Hepatocyte (in vitro differentiated cells): Measurements from ENCODE around the gene SLC2A13. TPM values are rescaled to one million over a fixed set of nuclear protein-coding genes. Genes with fewer than 3 reads are reported as not detected.

ENCODE experiments used
- DNase-seq: peaks from one replicate; pipeline ENCODE4 v3.0.0-alpha.2; 2016; ENCODE audit warnings: low spot score
- H2AFZ ChIP-seq: fragments of 200-600 bp; sonication (generic); 2 replicates; pipeline ENCODE4 v1.6.0; 2016; ENCODE audit warnings: antibody characterized with exemption, mild to moderate bottlenecking
- H3K27ac ChIP-seq: fragments of 200-600 bp; sonication (generic); 2 replicates; pipeline ENCODE4 v1.5.1; 2016; ENCODE audit warnings: mild to moderate bottlenecking
- H3K27me3 ChIP-seq: fragments of 200-600 bp; sonication (generic); 2 replicates; pipeline ENCODE4 v1.6.1; 2016
- H3K36me3 ChIP-seq: fragments of 200-600 bp; sonication (generic); replicated peaks from 2 replicates; pipeline ENCODE4 v1.5.1; 2016; ENCODE audit warnings: low read depth; ENCODE audit not compliant: insufficient read depth
- H3K4me1 ChIP-seq: fragments of 200-600 bp; sonication (generic); 2 replicates; pipeline ENCODE4 v1.5.1; 2016; ENCODE audit warnings: mild to moderate bottlenecking, moderate library complexity; ENCODE audit not compliant: insufficient read depth
- H3K4me2 ChIP-seq: fragments of 200-600 bp; sonication (generic); 2 replicates; pipeline ENCODE4 v1.6.0; 2016
- H3K4me3 ChIP-seq: fragments of 200-600 bp; sonication (generic); 2 replicates; pipeline ENCODE4 v1.5.1; 2016; ENCODE audit warnings: mild to moderate bottlenecking
- H3K79me2 ChIP-seq: fragments of 200-600 bp; sonication (generic); 2 replicates; pipeline ENCODE4 v1.6.0; 2017; ENCODE audit warnings: mild to moderate bottlenecking
- H3K9me2 ChIP-seq: fragments of 200-600 bp; sonication (generic); replicated peaks from 2 replicates; pipeline ENCODE4 v1.6.0; 2017; ENCODE audit warnings: mild to moderate bottlenecking; ENCODE audit not compliant: insufficient read depth
- H3K9me3 ChIP-seq: fragments of 200-600 bp; sonication (generic); 2 replicates; pipeline ENCODE4 v1.5.1; 2016; ENCODE audit warnings: low read depth, mild to moderate bottlenecking
- H4K20me1 ChIP-seq: fragments of 200-600 bp; sonication (generic); 2 replicates; pipeline ENCODE4 v1.6.0; 2016; ENCODE audit warnings: mild to moderate bottlenecking; ENCODE audit not compliant: insufficient read depth, poor library complexity, severe bottlenecking
- CTCF ChIP-seq: fragments of 200-600 bp; sonication (generic); IDR thresholded peaks from 2 replicates; pipeline ENCODE4 v1.5.1; 2016; ENCODE audit warnings: antibody characterized with exemption, mild to moderate bottlenecking; ENCODE audit not compliant: poor library complexity
- EZH2 ChIP-seq: fragments of 200-600 bp; sonication (generic); IDR thresholded peaks from 2 replicates; pipeline ENCODE4 v1.6.1; 2016; ENCODE audit warnings: antibody characterized with exemption, mild to moderate bottlenecking, borderline replicate concordance
- EZH2phosphoT487 ChIP-seq: fragments of 200-600 bp; sonication (generic); IDR thresholded peaks from one replicate; pipeline ENCODE4 v1.6.1; 2018; ENCODE audit warnings: antibody characterized with exemption, mild to moderate bottlenecking, low read depth, moderate library complexity; ENCODE audit not compliant: unreplicated experiment, severe bottlenecking
- WGBS: methylation state at CpG from one replicate; pipeline ENCODE4 v1.1.6; 2016; ENCODE audit warnings: low lambda C conversion rate; ENCODE audit errors: missing lambda C conversion rate; 5-methylcytosine and 5-hydroxymethylcytosine counted together
- polyA plus RNA-seq: library from polyadenylated mRNA; unstranded; fragments of >200 nt; fragmentation: Nextera tagmentation; extraction: Ambion mirVana; gene quantifications from 2 replicates; pipeline ENCODE4 v1.2.1, GENCODE V29; 2016
- total RNA-seq: library from RNA; depleted of rRNA; stranded (reverse); fragments of >200 nt; gene quantifications from 2 replicates; pipeline ENCODE4 v1.2.3, GENCODE V29; 2014

SLC2A13 gene
- total and polyA plus RNA-seq, 2 experiments from 2014 or later = 12.1 to 21.1 TPM

- no peaks in the 10 kb centered on the region for H3K4me1 ChIP-seq
- no peaks in the 10 kb centered on the region for H3K9me3 ChIP-seq
- H2AFZ ChIP-seq = no peak overlapping the region
- H3K36me3 ChIP-seq = no peaks in the 10 kb centered on the region
- 33% methylated on average over 2 of the region's 2 CpGs for WGBS
- no peaks in the 10 kb centered on the region for H3K27me3 ChIP-seq
- H3K79me2 ChIP-seq = no peaks in the 10 kb centered on the region
- no peaks in the 10 kb centered on the region for H3K9me2 ChIP-seq
- no peak overlapping the region for H3K4me2 ChIP-seq
- no peak overlapping the region for H3K4me3 ChIP-seq
- no peak for TF ChIP-seq CTCF
- no peak for TF ChIP-seq EZH2
- no peak for TF ChIP-seq EZH2phosphoT487
- DNase-seq = no peak
- no peak overlapping the region for H3K27ac ChIP-seq
- no peaks in the 10 kb centered on the region for H4K20me1 ChIP-seq
Measured at GRCh38 chr12:40034712-40035111, 71.2 kb downstream of the SLC2A13 start.

GRCh38 chr12:40034156-40034555, 71.7 kb downstream of the SLC2A13 start:
- no peak for TF ChIP-seq EZH2
- TF ChIP-seq EZH2phosphoT487 = no peak
- no peak for TF ChIP-seq CTCF
- H2AFZ ChIP-seq = no peak overlapping the region
- DNase-seq = no peak
- H3K4me1 ChIP-seq = no peaks in the 10 kb centered on the region
- no peak overlapping the region for H3K27ac ChIP-seq
- no peaks in the 10 kb centered on the region for H3K9me3 ChIP-seq
- no peaks in the 10 kb centered on the region for H3K36me3 ChIP-seq
- no peaks in the 10 kb centered on the region for H3K27me3 ChIP-seq
- no peak overlapping the region for H3K4me3 ChIP-seq
- H3K9me2 ChIP-seq = no peaks in the 10 kb centered on the region
- no peaks in the 10 kb centered on the region for H4K20me1 ChIP-seq
- no peaks in the 10 kb centered on the region for H3K79me2 ChIP-seq
- H3K4me2 ChIP-seq = no peak overlapping the region

- no peaks in the 10 kb centered on the region for H4K20me1 ChIP-seq
- H3K4me2 ChIP-seq = peak overlapping the region; percentile 36
- H3K36me3 ChIP-seq = no peaks in the 10 kb centered on the region
- DNase-seq = no peak
- no peak overlapping the region for H3K4me3 ChIP-seq
- H3K9me3 ChIP-seq = no peaks in the 10 kb centered on the region
- no peak overlapping the region for H2AFZ ChIP-seq
- H3K27me3 ChIP-seq = no peaks in the 10 kb centered on the region
- H3K4me1 ChIP-seq = no peaks in the 10 kb centered on the region
- H3K9me2 ChIP-seq = no peaks in the 10 kb centered on the region
- no peak for TF ChIP-seq CTCF
- no peak for TF ChIP-seq EZH2
- TF ChIP-seq EZH2phosphoT487 = no peak
- H3K79me2 ChIP-seq = no peaks in the 10 kb centered on the region
- no peak overlapping the region for H3K27ac ChIP-seq
Measured at GRCh38 chr12:40033242-40033630, 72.6 kb downstream of the SLC2A13 start.
